GM12878 (cell line): ENCODE measurements around the gene SC5D.

ENCODE experiments used
- CBFB ChIP-seq: IDR thresholded peaks from 2 replicates; pipeline ENCODE4 v1.6.1; 2016; ENCODE audit warnings: antibody characterized with exemption, low read depth
- CBX3 ChIP-seq: fragments of 200-600 bp; sonication (generic); IDR thresholded peaks from 2 replicates; pipeline ENCODE4 v1.6.1; 2016; ENCODE audit warnings: low read depth, borderline replicate concordance
- CHD4 ChIP-seq: fragments of 200-600 bp; sonication (generic); IDR thresholded peaks from 2 replicates; pipeline ENCODE4 v1.6.1; 2016; ENCODE audit warnings: mild to moderate bottlenecking
- CREB1 ChIP-seq: IDR thresholded peaks from 2 replicates; pipeline ENCODE4 v1.6.1; 2012; ENCODE audit warnings: low read depth, mild to moderate bottlenecking, inconsistent platforms
- EZH2 ChIP-seq: IDR thresholded peaks from 2 replicates; pipeline ENCODE4 v1.6.1; 2012; ENCODE audit warnings: low read depth, mild to moderate bottlenecking, control low read depth, inconsistent platforms, low read length, borderline replicate concordance; ENCODE audit not compliant: control insufficient read depth
- POLR2A ChIP-seq: IDR thresholded peaks from 2 replicates; pipeline ENCODE4 v1.6.1; 2011; ENCODE audit warnings: low read depth, mild to moderate bottlenecking, low read length
- RCOR1 ChIP-seq: conservative IDR thresholded peaks from 2 replicates; pipeline ENCODE4 v1.6.1; 2012; ENCODE audit warnings: low read depth, low read length, improper control_type of control experiment
- SMC3 ChIP-seq: IDR thresholded peaks from 2 replicates; pipeline ENCODE4 v1.6.1; 2011; ENCODE audit warnings: low read length, improper control_type of control experiment, borderline replicate concordance
- ZSCAN29 ChIP-seq: fragments of 450-650 bp; IDR thresholded peaks from 2 replicates; pipeline ENCODE4 v1.6.1; 2017; ENCODE audit warnings: mild to moderate bottlenecking, moderate library complexity
- TF ChIP-seq, protein P1 (sequence below): fragments of 450-650 bp; IDR thresholded peaks from 2 replicates; pipeline ENCODE4 v1.6.1; 2016; ENCODE audit warnings: mild to moderate bottlenecking, moderate library complexity, borderline replicate concordance
- TF ChIP-seq, protein P2 (sequence below), 3 experiments: IDR thresholded peaks in 2 of 3; conservative IDR thresholded peaks in 1 of 3; 2 replicates each; pipeline ENCODE4 v1.5.1; 2011; ENCODE audit warnings: low read depth in 3 of 3, low read length in 3 of 3, mild to moderate bottlenecking in 3 of 3, control low read depth in 2 of 3, moderate library complexity in 2 of 3, inconsistent platforms in 1 of 3, mixed read lengths in 1 of 3; ENCODE audit not compliant: control insufficient read depth in 2 of 3, insufficient read depth in 1 of 3; ENCODE audit errors: extremely low read depth in 1 of 3

DNA sequence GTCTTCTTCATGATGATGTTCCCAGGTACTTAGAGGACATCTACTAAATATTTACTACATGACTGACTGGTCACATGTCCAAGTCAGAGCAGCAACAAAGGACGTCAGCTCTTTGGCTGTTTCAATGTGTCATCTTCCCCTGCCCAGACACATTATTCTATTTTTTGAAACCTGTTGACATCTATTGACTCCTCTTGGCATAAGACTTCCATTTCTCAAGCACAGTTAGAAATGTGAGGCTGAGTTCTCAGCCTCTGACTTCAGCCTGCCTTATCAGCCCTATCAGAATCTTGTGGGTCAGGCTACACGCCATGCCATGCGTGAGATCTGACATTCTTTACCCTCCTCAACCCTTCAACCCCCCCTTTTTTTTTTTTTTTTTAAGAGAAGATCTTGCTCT is 63.8 kb downstream of the SC5D start:
- TF ChIP-seq ZSCAN29: no peak
- no peak for TF ChIP-seq POLR2A
- TF ChIP-seq, protein P1, sequence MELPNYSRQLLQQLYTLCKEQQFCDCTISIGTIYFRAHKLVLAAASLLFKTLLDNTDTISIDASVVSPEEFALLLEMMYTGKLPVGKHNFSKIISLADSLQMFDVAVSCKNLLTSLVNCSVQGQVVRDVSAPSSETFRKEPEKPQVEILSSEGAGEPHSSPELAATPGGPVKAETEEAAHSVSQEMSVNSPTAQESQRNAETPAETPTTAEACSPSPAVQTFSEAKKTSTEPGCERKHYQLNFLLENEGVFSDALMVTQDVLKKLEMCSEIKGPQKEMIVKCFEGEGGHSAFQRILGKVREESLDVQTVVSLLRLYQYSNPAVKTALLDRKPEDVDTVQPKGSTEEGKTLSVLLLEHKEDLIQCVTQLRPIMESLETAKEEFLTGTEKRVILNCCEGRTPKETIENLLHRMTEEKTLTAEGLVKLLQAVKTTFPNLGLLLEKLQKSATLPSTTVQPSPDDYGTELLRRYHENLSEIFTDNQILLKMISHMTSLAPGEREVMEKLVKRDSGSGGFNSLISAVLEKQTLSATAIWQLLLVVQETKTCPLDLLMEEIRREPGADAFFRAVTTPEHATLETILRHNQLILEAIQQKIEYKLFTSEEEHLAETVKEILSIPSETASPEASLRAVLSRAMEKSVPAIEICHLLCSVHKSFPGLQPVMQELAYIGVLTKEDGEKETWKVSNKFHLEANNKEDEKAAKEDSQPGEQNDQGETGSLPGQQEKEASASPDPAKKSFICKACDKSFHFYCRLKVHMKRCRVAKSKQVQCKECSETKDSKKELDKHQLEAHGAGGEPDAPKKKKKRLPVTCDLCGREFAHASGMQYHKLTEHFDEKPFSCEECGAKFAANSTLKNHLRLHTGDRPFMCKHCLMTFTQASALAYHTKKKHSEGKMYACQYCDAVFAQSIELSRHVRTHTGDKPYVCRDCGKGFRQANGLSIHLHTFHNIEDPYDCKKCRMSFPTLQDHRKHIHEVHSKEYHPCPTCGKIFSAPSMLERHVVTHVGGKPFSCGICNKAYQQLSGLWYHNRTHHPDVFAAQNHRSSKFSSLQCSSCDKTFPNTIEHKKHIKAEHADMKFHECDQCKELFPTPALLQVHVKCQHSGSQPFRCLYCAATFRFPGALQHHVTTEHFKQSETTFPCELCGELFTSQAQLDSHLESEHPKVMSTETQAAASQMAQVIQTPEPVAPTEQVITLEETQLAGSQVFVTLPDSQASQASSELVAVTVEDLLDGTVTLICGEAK: no peak
- no peak for TF ChIP-seq CREB1
- TF ChIP-seq, protein P2, sequence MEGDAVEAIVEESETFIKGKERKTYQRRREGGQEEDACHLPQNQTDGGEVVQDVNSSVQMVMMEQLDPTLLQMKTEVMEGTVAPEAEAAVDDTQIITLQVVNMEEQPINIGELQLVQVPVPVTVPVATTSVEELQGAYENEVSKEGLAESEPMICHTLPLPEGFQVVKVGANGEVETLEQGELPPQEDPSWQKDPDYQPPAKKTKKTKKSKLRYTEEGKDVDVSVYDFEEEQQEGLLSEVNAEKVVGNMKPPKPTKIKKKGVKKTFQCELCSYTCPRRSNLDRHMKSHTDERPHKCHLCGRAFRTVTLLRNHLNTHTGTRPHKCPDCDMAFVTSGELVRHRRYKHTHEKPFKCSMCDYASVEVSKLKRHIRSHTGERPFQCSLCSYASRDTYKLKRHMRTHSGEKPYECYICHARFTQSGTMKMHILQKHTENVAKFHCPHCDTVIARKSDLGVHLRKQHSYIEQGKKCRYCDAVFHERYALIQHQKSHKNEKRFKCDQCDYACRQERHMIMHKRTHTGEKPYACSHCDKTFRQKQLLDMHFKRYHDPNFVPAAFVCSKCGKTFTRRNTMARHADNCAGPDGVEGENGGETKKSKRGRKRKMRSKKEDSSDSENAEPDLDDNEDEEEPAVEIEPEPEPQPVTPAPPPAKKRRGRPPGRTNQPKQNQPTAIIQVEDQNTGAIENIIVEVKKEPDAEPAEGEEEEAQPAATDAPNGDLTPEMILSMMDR (IDR thresholded peaks at IDR 0.05 in 2 of 3, conservative IDR thresholded peaks at IDR 0.05 in 1 of 3; ENCODE audit: control insufficient read depth in 2 of 3, extremely low read depth in 1 of 3, insufficient read depth in 1 of 3, low read depth in 3 of 3, low read length in 3 of 3): no peak
- no peak for TF ChIP-seq CHD4
- no peak for TF ChIP-seq EZH2
- TF ChIP-seq SMC3: no peak
- no peak for TF ChIP-seq CBX3
- TF ChIP-seq RCOR1: no peak
- no peak for TF ChIP-seq CBFB
